AG04449 (cell line): ENCODE data around the gene RYR1.

ENCODE experiments used
- CTCF ChIA-PET: fragments of 350-600 bp; formaldehyde crosslinking; extraction: SDS; loops from one replicate; lab custom pipeline; 2021; ENCODE audit warnings: antibody characterized with exemption; lab: Yijun Ruan, JAX
- POLR2A ChIA-PET: fragments of 400-600, 350-600 bp; formaldehyde crosslinking; extraction: SDS; loops from one replicate; lab custom pipeline; 2020; ENCODE audit warnings: antibody characterized with exemption, inconsistent platforms; lab: Yijun Ruan, JAX
- DNase-seq: peaks from one replicate; pipeline ENCODE4 v3.0.0-alpha.2; 2010; ENCODE audit warnings: low read depth, low spot score
- H3K4me3 ChIP-seq: 2 replicates; pipeline ENCODE4 v1.5.1; 2011; ENCODE audit warnings: low read depth, mild to moderate bottlenecking, control low read depth, low read length
- TF ChIP-seq, protein P1 (sequence below): IDR thresholded peaks from one replicate; pipeline ENCODE4 v1.5.1; 2011; ENCODE audit warnings: mild to moderate bottlenecking, moderate library complexity, low read length, control low read depth, inconsistent platforms; ENCODE audit not compliant: insufficient read depth; ENCODE audit errors: missing control alignments

Gene RYR1

DNA sequence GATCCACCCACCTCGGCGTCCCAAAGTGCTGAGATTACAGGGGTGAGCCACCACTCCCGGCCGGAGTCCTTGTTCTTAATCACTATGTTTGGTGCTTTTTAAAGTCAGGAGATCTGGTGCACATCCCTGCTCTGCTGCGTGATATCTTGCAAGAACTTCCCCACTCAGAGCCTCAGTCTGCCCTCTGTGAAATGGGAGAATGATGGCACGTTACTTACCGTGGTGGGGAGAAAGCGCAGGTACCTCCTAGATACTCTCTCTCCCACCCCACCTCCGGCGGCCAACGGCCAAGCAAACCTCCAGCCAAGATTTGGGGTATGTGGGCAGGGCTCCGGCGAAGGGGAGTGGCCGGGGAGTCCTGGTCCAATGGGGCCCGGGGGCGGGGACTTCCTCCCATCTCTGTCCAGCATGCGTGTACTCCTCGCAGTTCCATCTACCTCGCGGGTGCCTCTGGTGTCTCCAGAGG, at the start of gene RYR1:
RYR1 (plus strand) TSS at position 424 of the 466 bp plus-strand sequence. CDS start 139 bp downstream, outside the sequence.
- CTCF ChIA-PET = no interaction called here
- POLR2A ChIA-PET = no interaction called here
- H3K4me3 ChIP-seq = no peak within 1 kb of the TSS
- TF ChIP-seq, protein P1, sequence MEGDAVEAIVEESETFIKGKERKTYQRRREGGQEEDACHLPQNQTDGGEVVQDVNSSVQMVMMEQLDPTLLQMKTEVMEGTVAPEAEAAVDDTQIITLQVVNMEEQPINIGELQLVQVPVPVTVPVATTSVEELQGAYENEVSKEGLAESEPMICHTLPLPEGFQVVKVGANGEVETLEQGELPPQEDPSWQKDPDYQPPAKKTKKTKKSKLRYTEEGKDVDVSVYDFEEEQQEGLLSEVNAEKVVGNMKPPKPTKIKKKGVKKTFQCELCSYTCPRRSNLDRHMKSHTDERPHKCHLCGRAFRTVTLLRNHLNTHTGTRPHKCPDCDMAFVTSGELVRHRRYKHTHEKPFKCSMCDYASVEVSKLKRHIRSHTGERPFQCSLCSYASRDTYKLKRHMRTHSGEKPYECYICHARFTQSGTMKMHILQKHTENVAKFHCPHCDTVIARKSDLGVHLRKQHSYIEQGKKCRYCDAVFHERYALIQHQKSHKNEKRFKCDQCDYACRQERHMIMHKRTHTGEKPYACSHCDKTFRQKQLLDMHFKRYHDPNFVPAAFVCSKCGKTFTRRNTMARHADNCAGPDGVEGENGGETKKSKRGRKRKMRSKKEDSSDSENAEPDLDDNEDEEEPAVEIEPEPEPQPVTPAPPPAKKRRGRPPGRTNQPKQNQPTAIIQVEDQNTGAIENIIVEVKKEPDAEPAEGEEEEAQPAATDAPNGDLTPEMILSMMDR = no peak
- DNase-seq = no peak

DNA sequence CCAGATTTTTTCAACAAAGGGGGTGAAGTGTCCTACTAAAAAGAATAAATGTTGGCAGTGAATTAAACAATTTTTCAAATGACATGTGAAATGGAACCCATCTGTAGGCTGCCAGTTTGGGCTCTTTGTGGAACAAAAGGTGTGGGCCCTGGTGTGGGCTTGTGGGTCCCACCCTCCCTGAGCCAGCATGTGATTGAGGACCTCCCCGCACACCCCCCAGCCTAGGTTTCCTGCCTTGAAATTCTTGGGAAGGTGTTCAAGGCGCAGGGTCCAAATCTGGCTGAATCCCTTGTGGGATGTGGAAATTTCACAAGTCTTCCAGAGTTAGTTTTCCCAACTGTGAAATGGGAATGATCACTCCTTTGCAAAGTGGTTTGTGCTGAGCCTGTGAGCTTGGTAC, 49.7 kb upstream of the RYR1 start:
- DNase-seq = no peak
- no peak overlapping the region for H3K4me3 ChIP-seq
- CTCF ChIA-PET = interaction anchor here (0.6 to 5.8 kb wide), 7 partner anchors 8 to 156 kb away, joined by 3 to 41 read pairs (median 3); partner anchors contain the start of genes CATSPERG, FAM98C and PSMD8
- POLR2A ChIA-PET = interaction anchor here (1.2 kb wide), 1 partner anchor 9 kb away, joined by 5 read pairs; the partner anchor contains the start of gene PSMD8
- TF ChIP-seq, protein P1 = no peak

DNA sequence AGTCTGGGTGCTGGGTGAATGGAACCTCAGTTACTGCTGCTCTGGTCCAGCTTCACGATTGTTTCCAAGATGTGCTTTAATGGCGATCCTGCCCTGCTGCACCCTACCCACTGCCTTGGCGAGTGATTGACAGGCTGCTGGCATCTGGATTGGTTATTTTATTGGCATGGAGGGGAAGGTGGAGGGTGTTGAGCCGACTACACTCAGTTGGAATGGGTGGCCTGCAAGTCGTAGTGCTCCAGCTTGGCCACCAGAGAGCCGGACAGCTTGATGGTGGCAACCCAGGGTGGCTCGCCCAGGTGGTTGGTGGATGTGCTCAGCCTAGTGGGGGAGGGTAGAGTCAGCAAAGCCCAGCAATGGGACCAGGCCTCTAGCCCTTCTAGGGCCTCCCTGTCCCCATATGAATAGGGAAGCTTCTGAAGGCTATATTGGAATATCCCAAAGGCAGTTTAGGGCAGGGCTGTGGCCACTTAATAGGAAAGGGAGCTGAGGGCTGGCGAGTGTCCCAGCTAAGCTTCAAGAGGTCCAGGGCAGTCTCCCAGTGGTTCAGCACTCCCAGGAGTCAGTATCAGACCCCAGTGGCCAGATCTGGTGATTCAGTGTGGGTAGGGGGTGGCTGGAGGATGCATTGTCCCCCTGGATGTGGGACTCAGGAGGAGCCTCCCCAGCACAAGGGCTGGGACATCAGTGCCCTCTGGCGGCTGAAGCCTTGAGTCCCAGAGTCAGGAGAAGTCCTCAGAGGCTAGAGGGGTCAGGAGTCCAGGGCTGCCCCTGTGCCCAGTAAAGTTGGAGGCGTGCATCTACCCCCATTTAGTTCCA, 49.1 kb upstream of the RYR1 start:
- H3K4me3 ChIP-seq = no peak overlapping the region
- ChIA-PET CTCF (interaction anchor here (0.6 to 5.8 kb wide), 10 partner anchors 8 to 545 kb away, joined by 3 to 41 read pairs (median 3); partner anchors contain the start of genes CATSPERG, FAM98C and PSMD8), POLR2A (interaction anchor here (1.2 kb wide), 1 partner anchor 10 kb away, joined by 5 read pairs; the partner anchor contains the start of gene PSMD8)
- TF ChIP-seq, protein P1 = peak; percentile 61
- no peak for DNase-seq

DNA sequence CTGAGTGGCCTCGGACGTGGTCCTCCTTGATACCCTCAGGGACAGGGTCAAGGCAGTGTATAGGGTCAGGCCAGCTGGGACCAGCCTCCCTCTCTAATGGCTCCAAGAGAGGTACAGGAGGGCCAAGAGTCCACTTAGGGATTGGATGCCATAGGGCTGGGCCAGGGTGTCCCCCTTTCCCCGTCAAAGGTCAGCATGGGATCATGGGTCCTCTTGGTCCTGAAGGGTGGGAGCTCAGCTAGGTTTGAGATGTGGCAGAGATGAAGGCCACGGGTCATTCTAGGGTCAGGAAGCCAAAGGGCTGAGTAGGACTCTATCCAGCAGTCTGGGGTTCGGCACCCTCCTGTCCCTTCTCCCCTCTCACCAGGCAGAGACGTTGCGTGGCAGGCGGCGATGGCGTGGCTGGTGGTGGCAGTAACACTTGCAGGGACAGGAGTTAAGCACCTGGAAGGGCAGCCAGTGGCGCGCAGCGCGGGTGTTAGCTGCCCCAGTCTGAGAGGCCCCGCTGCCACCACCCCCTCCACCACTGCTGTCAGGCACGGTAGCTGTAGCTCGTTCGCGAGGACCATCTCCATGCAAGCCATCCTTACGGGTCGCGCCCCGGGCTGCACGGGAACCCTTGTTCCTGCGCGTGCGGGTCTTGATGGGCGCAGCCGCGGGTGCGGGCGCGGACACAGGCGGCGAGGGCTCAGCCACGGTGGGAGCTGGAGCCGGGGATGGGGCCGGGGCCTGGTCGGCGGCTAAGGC, 48.3 kb upstream of the RYR1 start:
- H3K4me3 ChIP-seq = no peak overlapping the region
- DNase-seq = no peak
- CTCF ChIA-PET = interaction anchor here (0.9 to 5.8 kb wide), 8 partner anchors 9 to 545 kb away, joined by 3 to 41 read pairs (median 4); partner anchors contain the start of genes FAM98C and PSMD8
- POLR2A ChIA-PET = interaction anchor here (1.2 kb wide), 2 partner anchors 9 to 11 kb away, joined by 3 to 5 read pairs; partner anchors contain the start of gene PSMD8
- TF ChIP-seq, protein P1 = no peak

DNA sequence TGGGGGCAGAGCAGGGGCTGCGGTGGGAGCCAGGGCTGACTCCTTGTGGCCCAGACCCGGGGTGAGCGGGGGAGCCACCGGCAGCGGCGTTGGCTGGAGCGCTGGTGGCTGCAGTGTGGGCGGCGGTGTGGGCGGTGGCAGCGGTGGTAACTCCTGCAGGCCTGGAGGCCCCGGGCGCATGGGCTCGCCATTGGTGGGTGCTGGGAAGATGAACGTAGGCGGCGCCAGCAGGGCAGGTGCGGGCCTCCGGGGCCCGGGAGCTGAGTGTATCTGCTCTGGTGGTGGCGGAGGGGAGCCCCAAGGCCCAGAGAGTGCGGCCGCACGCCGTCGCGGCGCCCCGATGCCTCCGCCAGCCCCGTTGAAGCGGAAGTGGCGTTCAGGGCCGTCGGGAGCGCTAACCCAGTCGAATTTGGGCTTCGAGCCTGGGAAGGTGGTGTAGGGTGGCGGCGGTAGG, 47.7 kb upstream of the RYR1 start:
- TF ChIP-seq, protein P1 = no peak
- no peak for DNase-seq
- CTCF ChIA-PET = interaction anchor here (1.6 to 5.8 kb wide), 3 partner anchors 10 to 141 kb away, joined by 3 to 41 read pairs (median 18); partner anchors contain the start of gene PSMD8
- POLR2A ChIA-PET = interaction anchor here (1.2 kb wide), 1 partner anchor 9 kb away, joined by 3 read pairs; no protein-coding TSS in a partner anchor
- H3K4me3 ChIP-seq = no peak overlapping the region
